SK-N-MC (cell line): Measurements from ENCODE around the gene TMEM88.

ENCODE experiments used
- EZH2 ChIP-seq: fragments of 200-600 bp; sonication (generic); IDR thresholded peaks from one replicate; pipeline ENCODE4 v1.6.1; 2017; ENCODE audit warnings: antibody characterized with exemption
- POLR2AphosphoS5 ChIP-seq: IDR thresholded peaks from 2 replicates; pipeline ENCODE4 v1.6.1; 2012; ENCODE audit warnings: mild to moderate bottlenecking, low read depth, low read length, borderline replicate concordance

GRCh38 chr17:7873051-7873450 is 18.2 kb downstream of the TMEM88 start:
- TF ChIP-seq EZH2, result no peak
- TF ChIP-seq POLR2AphosphoS5, result no peak
